HepG2 (cell line): ENCODE results near the gene OR4N2. TPM values are rescaled to one million over a fixed set of nuclear protein-coding genes. Genes with fewer than 3 reads are reported as not detected.

Experiments
- GPBP1L1 ChIP-seq: sonication (generic); formaldehyde crosslinking; IDR thresholded peaks from 2 replicates; pipeline ENCODE4 v1.5.0; 2020; ENCODE audit warnings: mild to moderate bottlenecking, missing genetic modification reagents
- HIVEP1 ChIP-seq: sonication (generic); formaldehyde crosslinking; IDR thresholded peaks from 2 replicates; pipeline ENCODE4 v1.4.0; 2020; ENCODE audit warnings: mild to moderate bottlenecking, missing genetic modification reagents
- POLR2AphosphoS2 ChIP-seq: IDR thresholded peaks from 2 replicates; pipeline ENCODE4 v1.6.1; 2011; ENCODE audit warnings: low read depth, low read length, improper control_type of control experiment
- POLR2G ChIP-seq: fragments of 200-400 bp; formaldehyde crosslinking; IDR thresholded peaks from 2 replicates; pipeline ENCODE4 v1.6.1; 2018; ENCODE audit warnings: mild to moderate bottlenecking, low read depth, low read length, moderate library complexity
- TBP ChIP-seq: sonication (generic); formaldehyde crosslinking; IDR thresholded peaks from 2 replicates; pipeline ENCODE4 v1.5.0; 2020; ENCODE audit warnings: missing genetic modification reagents
- ZBTB1 ChIP-seq: sonication (generic); formaldehyde crosslinking; IDR thresholded peaks from 2 replicates; pipeline ENCODE4 v1.4.0; 2020; ENCODE audit warnings: missing genetic modification reagents, borderline replicate concordance
- ZBTB42 ChIP-seq: sonication (generic); formaldehyde crosslinking; IDR thresholded peaks from 2 replicates; pipeline ENCODE4 v1.5.0; 2020; ENCODE audit warnings: mild to moderate bottlenecking, missing genetic modification reagents
- ZHX1 ChIP-seq: sonication (generic); formaldehyde crosslinking; IDR thresholded peaks from 2 replicates; pipeline ENCODE4 v1.8.1; 2022; ENCODE audit warnings: low read depth, mild to moderate bottlenecking, missing genetic modification reagents
- ZNF180 ChIP-seq: sonication (generic); formaldehyde crosslinking; IDR thresholded peaks from 2 replicates; pipeline ENCODE4 v1.4.0; 2020; ENCODE audit warnings: low read depth, missing genetic modification reagents, borderline replicate concordance
- ZNF232 ChIP-seq: sonication (generic); formaldehyde crosslinking; IDR thresholded peaks from 2 replicates; pipeline ENCODE4 v1.4.0; 2020; ENCODE audit warnings: missing genetic modification reagents, borderline replicate concordance
- ZNF503 ChIP-seq: sonication (generic); formaldehyde crosslinking; IDR thresholded peaks from 2 replicates; pipeline ENCODE4 v1.4.0; 2020; ENCODE audit warnings: missing genetic modification reagents
- polyA plus RNA-seq, 8 experiments: library from polyadenylated mRNA; depleted of rRNA in 3 of 8; stranded (reverse) in 7 of 8; unstranded in 1 of 8; fragments of >200 nt; fragmentation: Illumina TruSeq in 4 of 8; extraction: Trizol in 4 of 8; gene quantifications; 2 replicates each; pipeline versions ENCODE4 v1.2.1 to v1.2.3, GENCODE V29; 2011 to 2016; ENCODE audit warnings: low read depth in 4 of 8, missing spikeins in 1 of 8, mixed read lengths in 1 of 8; ENCODE audit not compliant: insufficient read depth in 1 of 8
- total RNA-seq, 5 experiments: library from RNA; depleted of rRNA; stranded (reverse); fragments of >200 nt; fragmentation: Illumina TruSeq; extraction: Trizol; gene quantifications; 2 replicates each; pipeline ENCODE4 v1.2.3, GENCODE V29; 2016; ENCODE audit warnings: low read depth in 1 of 5

OR4N2 gene
- total and polyA plus RNA-seq, 2 of the 13 experiments (the other 11 are each of a cell fraction or from before 2014, with no cell fraction given) = not detected

GRCh38 chr14:19800282-19801117, 3.1 kb upstream of the OR4N2 start (continued):
- TF ChIP-seq ZNF503 (CRISPR knock-in tag) (no peak), POLR2G (no peak), ZHX1 (CRISPR knock-in tag) (no peak), POLR2AphosphoS2 (no peak), TBP (no peak), ZBTB42 (CRISPR knock-in tag) (no peak), ZBTB1 (no peak), HIVEP1 (no peak), ZNF232 (no peak), ZNF180 (no peak), GPBP1L1 (CRISPR knock-in tag) (no peak)
